Nephron (organoid): ENCODE results near the gene IL17RD.
A peak's percentile ranks its signal among the peaks of the same experiment; 100 is the strongest.

Source experiments
- H3K27ac Mint-ChIP-seq, 3 experiments: 2 replicates each; pipeline ENCODE4 v1.8.0; 2020; ENCODE audit warnings: mixed read lengths in 3 of 3, mild to moderate bottlenecking in 2 of 3, moderate library complexity in 1 of 3
- H3K27me3 Mint-ChIP-seq: 2 replicates; pipeline ENCODE4 v1.8.0; 2021; ENCODE audit warnings: low read depth, mild to moderate bottlenecking, moderate library complexity, mixed read lengths
- H3K36me3 Mint-ChIP-seq: 2 replicates; pipeline ENCODE4 v1.8.0; 2020; ENCODE audit warnings: low read depth, mixed read lengths
- H3K4me1 Mint-ChIP-seq: 2 replicates; pipeline ENCODE4 v1.8.0; 2020; ENCODE audit warnings: mixed read lengths
- H3K4me3 Mint-ChIP-seq, 3 experiments: 2 replicates each; pipeline ENCODE4 v1.8.0; 2020; ENCODE audit warnings: mild to moderate bottlenecking in 3 of 3, mixed read lengths in 3 of 3, moderate library complexity in 2 of 3
- H3K9me3 Mint-ChIP-seq: 2 replicates; pipeline ENCODE4 v1.8.0; 2020; ENCODE audit warnings: mixed read lengths
- CTCF ChIP-seq, 3 experiments: fragments of 200-600 bp; sonication (generic); IDR thresholded peaks; one replicate each; pipeline ENCODE4 v1.5.0; 2021; ENCODE audit warnings: antibody characterized with exemption in 3 of 3; ENCODE audit not compliant: unreplicated experiment in 3 of 3

IL17RD gene

DNA sequence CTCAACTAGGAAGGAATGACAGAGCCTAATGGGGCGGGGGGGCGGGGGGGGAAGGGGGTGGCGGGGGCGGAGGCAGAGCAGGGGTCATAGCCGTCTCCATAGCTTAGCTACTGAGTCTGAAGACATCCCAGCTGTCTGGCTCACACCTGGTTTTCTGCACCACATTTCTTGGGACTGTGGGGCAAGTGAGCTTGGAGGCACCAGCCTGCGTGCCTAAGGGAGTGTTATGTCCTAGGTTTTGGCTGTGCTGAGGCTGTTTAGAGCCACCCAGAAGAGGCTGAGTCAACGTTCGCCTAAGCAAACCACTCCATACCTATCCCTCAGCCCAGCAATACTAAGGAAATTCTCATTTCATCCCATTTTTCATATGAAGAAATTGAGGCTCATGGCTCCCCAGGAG lies 1.4 kb downstream of the IL17RD start:
- H3K36me3 Mint-ChIP-seq = no peaks in the 10 kb centered on the region
- no peaks in the 10 kb centered on the region for H3K9me3 Mint-ChIP-seq
- H3K4me3 Mint-ChIP-seq = peak overlapping the region; percentile 99 to 100 (median 99)
- H3K27me3 Mint-ChIP-seq = peaks cover 6% of the 10 kb centered on the region
- H3K4me1 Mint-ChIP-seq = peaks cover 65% of the 10 kb centered on the region
- peak overlapping the region; percentile 99 for H3K27ac Mint-ChIP-seq
- no peak for TF ChIP-seq CTCF (IDR thresholded peaks at IDR 0.05; ENCODE audit: unreplicated experiment in 3 of 3)

- no peak for TF ChIP-seq CTCF (IDR thresholded peaks at IDR 0.05; ENCODE audit: unreplicated experiment in 3 of 3)
- H3K9me3 Mint-ChIP-seq = no peaks in the 10 kb centered on the region
- no peaks in the 10 kb centered on the region for H3K36me3 Mint-ChIP-seq
- peak overlapping the region; percentile 99 for H3K27ac Mint-ChIP-seq
- peaks cover 75% of the 10 kb centered on the region for H3K4me1 Mint-ChIP-seq
- peak overlapping the region; percentile 82 to 100 (median 99) for H3K4me3 Mint-ChIP-seq
- no peaks in the 10 kb centered on the region for H3K27me3 Mint-ChIP-seq
These were observed 3.2 kb downstream of the IL17RD start for GRCh38 chr3:57161915-57162314.

DNA sequence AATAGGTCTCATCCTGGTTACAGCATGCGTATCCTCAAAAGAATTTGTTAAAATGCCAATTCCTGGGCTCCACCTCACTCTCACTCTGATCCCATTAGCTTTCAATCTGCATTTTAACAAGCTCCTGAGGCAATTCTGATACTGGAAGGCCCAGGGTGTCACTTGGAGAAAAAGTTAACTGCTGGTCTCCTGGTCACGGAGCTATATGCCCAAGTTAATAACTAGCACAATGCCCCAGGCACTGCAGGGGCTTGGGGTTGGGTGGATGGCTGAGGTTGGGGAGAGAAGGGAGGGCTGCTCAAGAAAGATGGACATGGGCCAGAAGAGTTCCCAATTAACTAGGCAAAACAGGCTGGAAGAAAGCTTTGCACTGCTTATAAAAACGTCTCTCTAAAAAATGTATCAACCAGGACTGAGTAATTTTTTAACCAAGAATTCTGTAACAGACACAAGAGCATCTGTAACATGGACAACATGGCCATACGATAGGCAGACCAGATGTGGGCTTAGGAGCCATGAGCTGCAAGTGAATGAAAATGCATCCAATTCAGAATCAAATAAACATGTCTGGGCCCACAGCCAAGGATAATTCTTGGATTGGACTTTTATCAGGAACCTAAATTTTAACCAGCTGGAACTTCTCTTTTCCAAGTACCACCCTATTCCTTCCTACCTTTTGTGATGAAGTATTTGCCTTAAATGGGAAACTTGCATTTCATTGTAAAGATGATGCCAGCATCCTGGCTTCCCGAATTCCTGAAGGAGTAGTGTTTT lies 4.2 kb downstream of the IL17RD start:
- TF ChIP-seq CTCF (IDR thresholded peaks at IDR 0.05; ENCODE audit: unreplicated experiment in 3 of 3) = no peak
- Mint-ChIP-seq H3K9me3 (no peaks in the 10 kb centered on the region), H3K4me3 (peak overlapping the region; percentile 67 to 82 (median 71)), H3K4me1 (peaks cover 81% of the 10 kb centered on the region), H3K27me3 (no peaks in the 10 kb centered on the region), H3K27ac (peak overlapping the region; percentile 99), H3K36me3 (no peaks in the 10 kb centered on the region)

DNA sequence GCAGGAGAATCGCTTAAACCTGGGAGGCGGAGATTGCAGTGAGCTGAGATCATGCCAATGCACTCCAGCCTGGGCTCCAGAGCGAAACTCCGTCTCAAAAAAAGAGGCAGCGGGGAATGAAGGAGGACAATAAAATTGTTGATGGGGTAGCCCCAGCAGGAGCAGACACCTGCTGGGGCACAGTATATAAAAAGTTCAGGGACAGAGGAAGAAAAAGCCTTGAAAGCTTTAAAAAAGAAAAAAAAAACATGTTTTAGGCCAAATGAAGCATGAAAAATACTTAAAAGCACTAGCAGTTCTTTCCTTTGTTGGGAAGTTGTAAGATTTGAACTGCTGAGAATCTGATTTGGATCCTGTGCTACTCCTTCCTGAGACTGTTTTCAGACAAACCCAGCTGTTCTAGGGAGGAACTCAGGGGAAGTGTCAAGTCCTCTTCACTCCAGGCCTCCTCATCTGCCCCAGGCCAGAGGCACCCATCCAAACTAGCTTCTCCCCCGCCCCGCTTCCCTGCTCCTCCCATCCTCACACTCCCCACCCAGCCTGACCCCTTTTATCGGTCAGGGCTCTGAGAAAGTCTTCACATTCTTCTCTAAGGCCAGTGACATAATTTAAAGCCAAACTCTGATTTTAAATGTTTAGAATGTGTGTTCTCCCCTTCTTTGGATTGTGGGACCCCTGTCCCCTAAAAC lies 4.9 kb downstream of the IL17RD start:
- Mint-ChIP-seq H3K4me1 (peaks cover 82% of the 10 kb centered on the region), H3K4me3 (peak overlapping the region; percentile 67 to 82 (median 71)), H3K36me3 (no peaks in the 10 kb centered on the region), H3K27ac (peak overlapping the region; percentile 99), H3K27me3 (no peaks in the 10 kb centered on the region), H3K9me3 (no peaks in the 10 kb centered on the region)
- no peak for TF ChIP-seq CTCF (IDR thresholded peaks at IDR 0.05; ENCODE audit: unreplicated experiment in 3 of 3)

GRCh38 chr3:57158813-57159738 lies 6.1 kb downstream of the IL17RD start:
- TF ChIP-seq CTCF (IDR thresholded peaks at IDR 0.05; ENCODE audit: unreplicated experiment in 3 of 3) = no peak
- no peaks in the 10 kb centered on the region for H3K27me3 Mint-ChIP-seq

More at GRCh38 chr3:57158813-57159738, 6.1 kb downstream of the IL17RD start:
- no peaks in the 10 kb centered on the region for H3K9me3 Mint-ChIP-seq
- H3K4me1 Mint-ChIP-seq = peaks cover 93% of the 10 kb centered on the region
- H3K4me3 Mint-ChIP-seq = peak overlapping the region; percentile 59 to 66 (median 64)
- peak overlapping the region; percentile 99 for H3K27ac Mint-ChIP-seq
- no peaks in the 10 kb centered on the region for H3K36me3 Mint-ChIP-seq
